Stimulated activated CD8-positive, alpha-beta memory T cell treated with anti-CD3 and anti-CD28 coated beads, Interleukin-4, amount 100 ng/mL, for 4 hours (primary cell): ENCODE data around the gene DSTYK.
"Not testable (repeated sequence)": the region's sequence is repeated elsewhere in the genome, so short reads cannot be mapped to it uniquely, and the experiment has no call there.

Experiments
- DNase-seq, 2 donors: peaks; one replicate each; pipeline ENCODE4 v3.0.0-alpha.2; 2020; ENCODE audit warnings: low read depth in 2 of 2, low spot score in 1 of 2

DSTYK gene

DNA sequence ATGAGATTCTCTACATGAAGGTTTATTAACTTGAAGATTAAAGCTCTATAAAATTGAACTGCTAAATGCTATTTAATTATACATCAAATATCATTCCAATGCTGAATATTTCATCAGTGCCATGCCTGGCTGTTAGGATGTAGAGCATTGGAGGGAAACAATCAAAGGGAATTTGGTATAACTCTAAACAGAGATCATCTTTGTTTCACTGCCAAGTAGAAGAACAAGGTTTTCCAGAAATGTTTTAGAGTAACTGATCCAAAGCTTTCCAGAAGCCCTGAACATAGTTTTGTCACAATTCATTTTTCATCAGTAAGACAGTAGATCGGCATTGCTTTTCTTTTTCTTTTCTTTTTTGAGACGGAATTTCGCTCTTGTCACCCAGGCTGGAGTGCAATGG lies 5.9 kb upstream of the DSTYK start:
- no peak for DNase-seq

DNA sequence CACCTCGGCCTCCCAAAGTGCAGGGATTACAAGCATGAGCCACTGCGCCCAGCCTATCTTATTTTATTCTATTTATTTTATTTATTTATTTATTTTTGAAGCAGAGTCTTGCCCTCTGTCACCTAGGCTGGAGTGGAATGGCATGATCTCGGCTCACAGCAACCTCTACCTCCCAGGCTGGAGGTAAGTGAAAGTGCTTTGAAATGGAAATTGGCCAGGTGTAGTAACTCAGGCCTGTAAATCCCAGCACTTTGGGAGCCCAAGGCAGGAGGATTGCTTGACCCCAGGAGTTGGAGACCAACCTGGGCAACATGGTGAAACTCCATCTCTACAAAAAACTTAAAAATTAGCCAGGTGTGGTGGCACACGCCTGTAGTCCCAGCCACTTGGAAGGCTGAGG lies 5.1 kb upstream of the DSTYK start:
- no peak for DNase-seq

DNA sequence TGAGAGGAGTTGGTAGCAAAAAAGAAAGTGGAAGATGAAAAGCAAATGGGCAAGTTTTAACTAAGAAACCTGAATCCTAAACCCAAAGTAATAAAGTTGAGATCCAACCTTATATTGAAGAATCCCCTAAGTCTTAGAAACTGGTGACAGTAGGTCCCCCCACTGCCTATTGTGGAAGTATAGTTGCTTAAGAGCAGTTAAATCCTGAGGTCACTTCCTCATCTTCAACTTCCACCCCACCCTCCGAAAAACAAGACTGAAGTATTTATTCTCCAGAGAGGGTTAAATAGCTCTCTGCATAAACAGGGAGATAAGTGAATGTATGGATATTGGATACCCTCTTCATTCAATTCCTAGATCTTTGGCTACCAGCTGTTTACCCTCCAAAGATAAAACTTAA lies 3.3 kb upstream of the DSTYK start:
- DNase-seq = no peak

DNA sequence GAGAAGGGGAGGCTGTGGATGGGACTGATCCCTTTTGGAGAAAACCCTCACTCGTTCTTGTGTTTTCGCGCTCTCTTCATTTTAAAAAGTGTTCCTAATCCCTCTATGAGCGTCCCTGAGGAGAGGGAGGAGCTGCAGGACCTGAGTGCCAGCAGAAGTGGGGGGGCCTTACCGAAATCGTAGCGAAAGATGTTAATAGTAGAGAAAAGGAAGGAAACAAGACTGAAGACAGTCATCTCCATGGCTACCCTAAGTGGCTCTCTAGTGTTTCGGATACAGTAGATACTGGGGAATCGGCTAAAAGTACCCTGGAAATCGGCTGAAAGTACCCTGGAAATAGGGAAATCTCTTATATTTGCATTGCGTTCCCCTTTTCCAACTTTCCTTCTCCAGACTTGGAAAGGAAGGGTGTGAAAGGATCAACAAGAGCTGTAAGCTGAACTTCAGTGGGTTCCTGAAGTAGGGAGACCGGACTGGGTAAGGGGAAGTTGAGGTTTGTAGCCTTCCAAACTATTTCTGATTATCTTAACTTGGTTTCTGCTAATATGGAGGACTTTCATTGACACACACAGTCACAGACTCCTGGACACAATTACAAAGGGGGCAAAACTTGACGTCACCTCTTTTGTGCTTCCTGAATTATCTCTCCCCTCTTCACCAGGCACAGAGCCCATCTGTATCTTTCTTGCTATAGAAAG lies 486 bp upstream of the DSTYK start:
- no peak for DNase-seq

DNA sequence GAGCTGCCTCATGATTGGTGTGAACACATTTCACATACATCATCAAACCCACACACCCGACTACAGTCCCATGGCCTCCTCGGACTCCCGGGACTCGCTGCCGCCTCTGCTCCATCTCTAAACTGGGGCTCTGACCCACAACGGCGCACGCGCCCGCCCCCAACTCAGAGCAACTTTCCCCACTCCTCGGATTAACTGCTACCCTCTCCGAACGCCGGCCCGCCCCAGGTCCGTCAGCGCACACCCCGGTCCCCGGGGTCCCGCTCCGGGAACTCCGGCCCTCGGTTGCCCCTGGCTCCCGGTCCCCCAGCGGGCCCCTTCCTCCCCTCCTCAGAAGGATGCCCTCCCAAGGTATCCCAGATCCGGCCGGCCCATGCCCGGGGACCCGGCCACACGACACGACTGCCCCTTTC lies 740 bp downstream of the DSTYK start:
- no peak for DNase-seq

DNA sequence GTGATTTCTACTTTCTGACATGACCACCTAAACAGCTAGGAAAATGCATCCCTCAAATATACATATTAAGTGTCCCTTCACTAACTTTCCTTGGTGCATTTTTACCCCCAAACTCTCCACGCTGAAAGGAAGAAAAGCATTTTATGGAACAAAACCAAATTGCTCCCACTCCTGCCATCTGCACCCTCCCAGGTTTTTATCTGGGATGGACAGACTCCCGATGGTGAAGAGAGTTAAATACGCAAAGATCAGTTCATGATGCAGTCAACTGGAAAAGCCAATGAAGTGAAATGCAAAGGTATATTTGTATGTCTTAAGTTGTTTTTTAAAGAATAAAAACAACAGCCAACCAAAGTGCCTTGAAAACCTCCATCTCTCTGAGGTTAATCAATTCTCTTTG lies 2.7 kb downstream of the DSTYK start:
- DNase-seq = no peak

DNA sequence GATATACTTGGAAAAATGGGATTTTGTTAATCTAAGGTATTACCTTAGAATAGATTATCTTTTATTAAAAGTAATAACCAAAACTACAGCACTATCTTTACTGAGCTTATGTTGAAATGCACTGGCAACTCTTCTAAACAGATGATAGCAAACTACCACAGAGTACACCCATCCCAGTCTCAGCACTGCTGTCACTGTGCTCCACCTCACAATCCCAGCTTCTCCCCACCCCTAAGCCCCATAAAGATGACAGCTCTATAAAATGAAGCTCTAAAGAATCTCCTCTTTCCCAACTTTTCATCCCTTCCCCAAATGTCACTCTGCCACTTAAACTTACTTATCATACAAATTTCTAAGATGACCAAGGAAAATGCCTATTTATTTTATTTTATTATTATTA lies 6.4 kb downstream of the DSTYK start:
- DNase-seq = no peak

DNA sequence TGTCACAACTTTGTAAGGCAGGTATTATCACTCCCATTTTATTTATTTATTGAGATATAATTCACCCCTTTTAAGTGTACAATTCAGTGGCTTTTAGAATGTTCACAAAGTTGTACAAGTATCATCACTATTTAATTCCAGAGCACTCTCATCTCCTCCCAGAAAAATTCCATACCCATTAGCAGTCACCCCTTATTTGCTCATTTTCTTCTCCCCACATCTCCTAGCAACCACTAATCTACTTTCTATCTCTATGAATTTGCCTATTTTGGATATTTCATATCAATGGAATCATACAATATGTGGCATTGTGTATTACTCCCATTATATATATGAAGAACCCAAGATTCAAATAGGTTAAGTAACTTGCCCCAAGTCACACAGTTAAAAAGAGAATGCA lies 7.0 kb downstream of the DSTYK start:
- no peak for DNase-seq

DNA sequence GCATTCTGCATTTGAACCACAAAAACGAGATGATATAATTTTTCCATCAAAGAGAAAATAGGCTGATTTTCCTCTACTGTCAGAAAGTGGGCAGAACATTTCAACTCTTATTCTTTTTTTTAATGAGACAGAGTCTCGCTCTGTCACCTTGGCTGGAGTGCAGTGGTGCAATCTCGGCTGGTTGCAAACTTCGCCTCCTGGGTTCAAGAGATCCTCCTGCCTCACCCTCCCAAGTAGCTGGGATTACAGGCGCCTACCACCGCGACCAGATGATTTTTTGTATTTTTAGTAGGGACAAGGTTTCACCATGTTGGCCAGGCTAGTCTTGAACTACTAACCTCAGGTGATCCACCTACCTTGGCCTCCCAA lies 11.6 kb downstream of the DSTYK start:
- no peak for DNase-seq

DNA sequence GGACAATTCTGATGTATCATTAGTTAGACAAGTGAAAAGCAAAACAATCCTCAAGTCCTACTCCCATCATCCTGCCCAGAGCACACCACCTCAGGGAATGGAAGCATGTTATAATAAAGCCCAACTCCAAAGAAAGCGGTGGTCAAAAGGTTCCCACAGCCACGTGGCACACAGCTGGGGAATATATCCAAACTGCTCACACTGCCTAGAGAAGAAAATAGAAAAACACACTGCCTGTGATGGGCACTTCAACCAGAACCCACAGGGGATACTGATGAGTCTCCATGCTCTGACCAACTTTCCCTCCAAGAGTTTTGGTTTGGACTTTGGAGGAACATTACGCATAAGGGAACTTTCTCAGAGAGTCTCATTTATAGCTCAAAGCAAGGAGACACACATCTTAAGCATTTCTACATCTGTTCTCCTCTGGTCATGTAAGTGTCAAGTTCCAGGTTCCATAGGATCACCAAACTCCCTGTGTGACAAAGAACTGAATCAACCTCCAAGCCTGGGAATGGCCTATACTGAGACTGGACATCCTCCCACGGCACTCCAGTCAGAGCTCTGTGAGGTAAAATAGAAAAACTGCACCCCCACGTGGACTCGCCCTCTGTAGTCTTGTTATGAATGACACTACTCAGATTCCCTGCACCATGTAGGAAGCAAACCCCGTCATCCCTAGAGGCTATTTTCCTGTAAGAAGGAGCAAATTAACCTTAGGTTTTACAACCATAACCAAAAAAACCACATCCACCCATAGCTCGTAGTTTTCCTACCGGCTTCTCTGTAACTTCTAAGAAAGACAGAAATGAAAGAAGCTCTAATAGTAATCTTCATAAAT lies 12.2 kb downstream of the DSTYK start:
- DNase-seq = no peak

DNA sequence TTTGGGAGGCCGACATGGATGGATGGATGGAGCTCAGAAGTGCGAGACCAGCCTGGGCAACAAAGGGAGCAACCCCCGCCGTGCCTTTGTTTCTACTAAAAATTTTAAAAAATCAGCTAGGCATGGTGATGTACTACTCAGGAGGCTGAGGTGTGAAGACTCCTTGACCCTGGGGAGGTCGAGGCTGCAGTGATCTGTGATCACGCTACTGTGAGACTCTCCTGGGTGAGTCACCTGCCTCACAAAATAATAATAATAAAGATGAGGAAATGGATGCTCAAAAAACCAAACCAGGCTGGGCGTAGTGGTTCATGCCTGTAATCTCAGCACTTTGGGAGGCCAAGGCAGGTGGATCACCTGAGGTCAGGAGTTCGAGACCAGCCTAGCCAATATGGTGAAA lies 19.2 kb downstream of the DSTYK start:
- DNase-seq = no peak

DNA sequence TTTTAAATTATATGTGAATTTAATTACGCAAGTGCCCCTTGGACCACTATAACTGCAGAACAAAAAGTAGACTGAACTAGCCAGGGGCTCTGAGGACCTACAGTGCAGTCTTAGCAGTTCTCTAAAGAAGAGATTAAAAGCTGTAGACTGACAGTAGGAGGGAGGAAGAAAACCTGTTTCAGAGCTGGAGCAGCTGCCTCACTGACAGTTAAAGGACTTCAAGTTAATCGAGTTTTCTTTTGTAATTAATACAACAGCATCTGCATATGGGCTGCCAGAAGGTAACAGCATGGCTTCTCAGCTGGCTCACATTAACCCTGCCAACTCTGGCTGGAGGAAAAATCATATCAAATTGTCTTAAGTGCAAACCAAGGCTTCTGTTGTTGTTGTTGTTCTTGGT lies 19.9 kb downstream of the DSTYK start:
- DNase-seq = no peak

DNA sequence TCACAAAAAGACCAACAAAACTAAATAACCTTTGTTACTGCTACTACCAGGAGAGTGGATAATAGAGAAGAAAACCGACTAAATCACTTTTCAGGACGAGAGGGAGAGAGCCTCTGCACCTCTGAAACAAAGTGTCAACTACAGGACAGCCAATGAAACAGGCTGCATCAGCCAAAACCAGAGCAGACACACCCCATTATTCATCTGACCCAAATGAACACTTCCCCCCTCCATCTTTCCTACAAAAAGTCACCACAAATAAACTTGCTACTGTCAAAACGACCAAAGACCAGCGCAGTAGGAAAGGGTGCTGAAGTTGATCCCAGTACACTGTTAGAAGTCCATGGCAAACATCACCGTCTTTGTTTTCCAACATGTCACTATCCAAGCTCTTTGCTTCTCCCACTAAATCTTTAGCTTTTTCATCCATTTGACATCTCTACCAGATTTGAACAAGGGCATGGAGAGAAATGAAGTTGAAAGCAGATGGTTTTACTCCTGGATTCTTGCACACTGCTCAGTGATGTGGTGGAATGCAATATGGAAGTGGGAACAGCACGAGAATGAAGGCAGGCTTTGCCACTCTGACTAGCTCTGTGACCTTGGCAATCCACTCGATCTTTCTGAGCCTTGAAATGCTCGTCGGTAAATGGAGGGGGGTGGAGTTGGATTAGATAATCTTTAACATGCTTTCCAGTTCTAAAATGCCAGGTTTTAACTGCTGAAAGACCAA lies 20.5 kb downstream of the DSTYK start:
- DNase-seq = no peak

DNA sequence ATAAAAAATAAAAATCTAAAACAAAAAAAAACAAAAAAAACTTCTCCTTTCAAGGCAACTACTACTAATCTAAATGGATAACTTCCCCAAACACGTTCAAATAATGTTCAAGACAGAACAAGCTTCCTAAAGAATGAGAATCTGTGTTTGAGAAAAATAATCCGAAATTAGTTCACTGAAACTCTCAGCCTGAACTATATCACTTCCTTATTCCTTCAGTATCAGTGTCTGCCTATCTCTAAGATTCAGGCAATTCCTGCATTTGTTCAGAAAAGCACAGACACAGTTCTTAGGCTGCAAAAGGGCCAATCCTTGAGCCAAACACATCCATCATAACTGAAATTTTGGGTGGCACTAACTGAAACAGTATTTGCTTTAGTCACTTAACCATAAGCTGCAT lies 22.4 kb downstream of the DSTYK start:
- no peak for DNase-seq

DNA sequence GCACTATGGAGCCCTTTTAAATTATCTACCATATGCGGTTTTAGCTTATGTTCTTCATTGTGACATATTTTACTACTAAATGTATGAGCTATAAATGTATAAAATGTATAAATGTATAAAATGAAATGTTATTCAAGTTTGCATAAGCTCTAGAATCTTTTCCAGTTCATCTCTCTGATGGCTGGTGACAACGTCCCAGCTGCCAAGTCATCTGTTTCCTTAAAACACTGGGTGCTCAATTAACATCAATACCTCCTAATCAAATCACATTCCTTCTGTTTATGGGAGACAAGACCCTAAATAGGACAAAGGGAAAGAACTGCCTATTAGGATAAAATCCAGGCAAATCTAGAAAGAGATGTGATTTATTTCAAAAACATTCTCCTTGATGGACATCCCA lies 22.9 kb downstream of the DSTYK start:
- DNase-seq = no peak

DNA sequence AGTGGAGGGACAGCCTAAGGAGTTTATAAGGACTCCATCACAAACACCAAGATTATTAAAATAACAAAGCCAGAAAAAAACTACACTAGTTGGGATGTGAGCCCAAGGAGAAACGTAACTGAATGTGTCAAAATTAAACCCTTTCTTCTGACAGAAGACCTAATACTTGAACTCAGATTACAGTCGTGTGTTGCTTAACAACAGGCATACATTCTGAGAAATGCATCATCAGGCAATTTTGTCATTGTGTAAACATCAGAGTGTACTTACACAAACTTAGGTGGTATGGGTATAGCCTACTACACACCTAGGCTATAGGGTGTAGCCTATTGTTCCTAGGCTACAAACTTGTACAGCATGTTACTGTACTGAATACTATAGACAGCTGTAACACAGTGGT lies 23.4 kb downstream of the DSTYK start:
- no peak for DNase-seq

DNA sequence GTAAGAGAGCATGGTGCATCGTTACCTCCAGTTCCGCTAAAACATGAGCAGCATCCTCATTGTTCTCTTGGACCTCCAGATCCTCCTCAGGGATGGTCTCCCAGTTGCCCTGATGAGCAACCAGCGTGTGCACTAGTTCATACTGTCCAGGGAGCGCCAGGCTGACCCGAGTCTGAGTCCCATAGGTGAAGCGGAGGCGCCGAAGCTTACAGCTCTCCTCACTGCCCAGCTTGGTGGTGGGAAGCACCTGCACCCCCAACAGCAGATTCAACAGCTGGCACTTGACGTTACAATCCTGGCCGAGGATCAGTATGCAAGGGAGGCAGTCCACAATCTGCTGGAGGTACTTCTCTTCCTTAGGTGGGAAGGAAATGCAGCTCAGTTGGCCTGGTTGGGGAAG lies 24.1 kb downstream of the DSTYK start:
- no peak for DNase-seq

DNA sequence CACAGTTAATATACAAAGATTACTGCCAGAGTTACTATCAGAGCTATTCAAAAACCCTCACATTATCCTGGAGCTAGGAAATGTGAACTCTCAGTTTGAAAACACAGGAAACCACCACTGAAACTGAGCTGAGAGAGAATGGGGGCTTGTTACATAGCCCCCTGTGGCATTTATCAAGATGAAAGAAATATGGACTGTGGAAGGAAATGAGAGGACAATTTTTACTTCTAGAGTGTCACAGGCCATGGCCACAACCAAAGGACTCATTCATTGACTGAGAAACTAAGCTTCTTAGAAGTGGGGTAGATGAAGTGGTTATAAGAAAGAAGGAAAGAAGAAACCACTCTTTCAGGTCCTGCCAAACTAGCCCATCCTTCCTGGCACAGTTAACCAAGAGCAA lies 25.3 kb downstream of the DSTYK start:
- no peak for DNase-seq

DNA sequence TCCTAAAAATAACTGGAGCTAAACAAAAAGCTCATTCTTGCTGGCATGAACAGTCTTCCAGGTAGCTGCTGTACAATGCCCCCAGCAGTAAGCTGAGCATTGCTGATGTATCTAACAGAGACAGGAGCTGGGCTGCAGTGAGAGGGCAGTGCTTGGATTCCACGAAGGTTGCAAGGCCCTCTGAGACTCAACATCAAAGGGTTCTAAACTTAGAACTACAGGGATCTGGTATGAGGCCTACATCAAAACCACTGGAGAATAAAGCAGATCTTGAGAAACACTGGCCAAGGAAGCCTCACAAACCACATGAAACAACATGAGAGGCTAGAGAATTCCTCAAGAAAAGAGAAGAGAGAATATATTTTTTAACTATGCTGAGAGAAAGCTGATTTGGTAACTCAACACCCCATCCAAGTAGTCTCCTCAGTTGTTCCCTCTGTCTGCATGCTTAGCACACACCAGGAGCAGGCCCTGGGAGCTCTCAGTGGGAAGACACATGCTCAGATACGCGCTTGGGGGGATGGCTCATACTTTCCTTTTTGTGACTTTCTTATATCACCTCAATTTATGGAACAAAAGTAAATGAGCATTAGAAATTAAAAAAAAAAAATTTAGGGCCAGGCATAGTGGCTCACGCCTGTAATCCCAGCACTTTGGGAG lies 27.7 kb downstream of the DSTYK start:
- DNase-seq = no peak

DNA sequence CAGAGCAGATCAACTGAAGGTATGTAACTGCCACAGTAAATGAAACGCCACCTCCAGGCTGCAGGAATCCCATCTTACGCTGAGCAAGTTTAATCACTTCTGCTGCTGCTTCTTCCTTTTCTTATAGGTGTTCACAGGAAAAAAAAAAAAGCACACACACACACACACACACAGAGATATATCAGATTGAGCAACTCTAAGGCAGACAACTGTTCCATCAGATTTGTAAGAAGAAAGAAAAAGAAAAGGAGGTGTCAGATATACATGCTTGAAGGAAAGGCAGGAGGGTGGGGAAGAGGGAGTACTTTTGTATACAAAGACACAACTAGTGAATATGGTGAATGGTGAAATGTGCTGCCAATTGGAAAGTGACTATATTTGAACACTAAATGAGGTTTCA lies 28.6 kb downstream of the DSTYK start:
- DNase-seq = no peak

DNA sequence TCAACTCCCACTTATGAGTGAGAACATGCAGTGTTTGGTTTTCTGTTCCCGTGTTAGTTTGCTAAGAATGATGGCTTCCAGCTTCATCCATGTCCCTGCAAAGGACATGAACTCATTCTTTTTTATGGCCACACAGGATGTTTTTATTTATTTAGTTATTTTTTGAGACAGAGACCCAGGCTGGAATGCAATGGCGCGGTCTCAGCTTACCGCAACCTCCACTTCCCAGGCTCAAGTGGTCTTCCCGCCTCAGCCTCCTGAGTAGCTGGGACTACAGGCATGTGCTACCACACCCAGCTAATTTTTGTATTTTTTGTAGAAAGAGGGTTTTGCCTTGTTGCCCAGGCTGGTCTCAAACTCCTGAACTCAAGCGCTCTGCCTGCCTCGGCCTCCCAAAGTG lies 31.2 kb downstream of the DSTYK start:
- not testable (repeated sequence) for DNase-seq

DNA sequence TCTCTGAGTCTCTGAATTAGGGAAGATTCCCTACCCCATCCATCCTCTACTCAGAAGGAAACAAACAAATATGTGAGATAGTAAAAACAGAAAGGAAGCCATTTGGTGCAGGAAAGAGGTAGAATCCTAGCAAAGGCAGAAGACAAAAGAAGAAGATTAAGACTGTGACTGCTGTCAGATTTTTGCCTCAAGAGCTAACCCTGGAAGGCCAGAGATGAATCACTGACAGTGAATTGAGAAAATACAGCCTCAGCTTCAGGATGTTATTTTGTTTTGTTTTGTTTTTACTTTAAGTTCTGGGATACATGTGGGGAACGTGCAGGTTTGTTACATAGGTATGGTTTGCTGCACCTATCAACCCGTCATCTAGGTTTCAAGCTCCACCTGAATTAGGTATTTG lies 31.7 kb downstream of the DSTYK start:
- no peak for DNase-seq
